HL-60/S4 treated with retinoic acid at 250 ng/mL for 4 days and 3 days (cell line): ENCODE measurements around the gene SPIRE1.
"Not testable (repeated sequence)": the region's sequence is repeated elsewhere in the genome, so short reads cannot be mapped to it uniquely, and the experiment has no call there.

Source experiments
- in situ Hi-C: fragments of 300-500 bp; cut with MboI; formaldehyde crosslinking; loops from 2 replicates; pipeline ENCODE4 v1.7.0; 2022; ENCODE audit warnings: low sequenced_read_pairs

Gene SPIRE1

GRCh38 chr18:12651651-12652050 lies 6.3 kb downstream of the SPIRE1 start:
- in situ Hi-C loops = loop anchor here (10.0 kb wide), 1 partner anchor 267 kb away; no protein-coding TSS in a partner anchor

- in situ Hi-C loops = no loop called here
These were observed 10.1 kb downstream of the SPIRE1 start for GRCh38 chr18:12647773-12648172.

GRCh38 chr18:12645751-12646203 lies 12.1 kb downstream of the SPIRE1 start:
- in situ Hi-C loops = no loop called here

- in situ Hi-C loops = no loop called here
These were observed 12.7 kb downstream of the SPIRE1 start for GRCh38 chr18:12645254-12645653.

GRCh38 chr18:12643756-12644155 lies 14.2 kb downstream of the SPIRE1 start:
- in situ Hi-C loops = not testable (repeated sequence)

GRCh38 chr18:12640881-12641200 lies 17.1 kb downstream of the SPIRE1 start:
- in situ Hi-C loops = no loop called here

GRCh38 chr18:12639990-12640880 lies 17.7 kb downstream of the SPIRE1 start:
- in situ Hi-C loops = no loop called here

- in situ Hi-C loops = no loop called here
These were observed 19.2 kb downstream of the SPIRE1 start for GRCh38 chr18:12638644-12639124.

GRCh38 chr18:12637901-12638643 lies 19.8 kb downstream of the SPIRE1 start:
- in situ Hi-C loops = no loop called here

GRCh38 chr18:12637393-12637792 lies 20.5 kb downstream of the SPIRE1 start:
- in situ Hi-C loops = no loop called here

GRCh38 chr18:12631831-12632477 lies 26.0 kb downstream of the SPIRE1 start:
- in situ Hi-C loops = no loop called here

GRCh38 chr18:12630136-12630535 lies 27.8 kb downstream of the SPIRE1 start:
- in situ Hi-C loops = no loop called here

- in situ Hi-C loops = no loop called here
These were observed 28.9 kb downstream of the SPIRE1 start for GRCh38 chr18:12628706-12629702.

- in situ Hi-C loops = not testable (repeated sequence)
These were observed 30.7 kb downstream of the SPIRE1 start for GRCh38 chr18:12627199-12627598.

GRCh38 chr18:12625241-12625640 lies 32.7 kb downstream of the SPIRE1 start:
- in situ Hi-C loops = no loop called here

- in situ Hi-C loops = no loop called here
These were observed 36.1 kb downstream of the SPIRE1 start for GRCh38 chr18:12621742-12622306.

GRCh38 chr18:12615748-12616147 lies 42.2 kb downstream of the SPIRE1 start:
- in situ Hi-C loops = no loop called here

GRCh38 chr18:12608301-12608700 lies 49.6 kb downstream of the SPIRE1 start:
- in situ Hi-C loops = no loop called here

GRCh38 chr18:12606592-12607315 lies 51.2 kb downstream of the SPIRE1 start:
- in situ Hi-C loops = no loop called here
